ENCODE measurements around the gene FAM222B.
"Not testable (repeated sequence)": the region's sequence is repeated elsewhere in the genome, so short reads cannot be mapped to it uniquely, and the experiment has no call there.

- TF ChIP-seq EZH2 (IDR thresholded peaks at IDR 0.05); POLR2AphosphoS5 (IDR thresholded peaks at IDR 0.05; ENCODE audit: borderline replicate concordance, low read depth, low read length); FOXP2 (optimal IDR thresholded peaks at IDR 0.05; ENCODE audit: control extremely low read depth, extremely low read length, insufficient read depth): not testable (repeated sequence)
Observed at GRCh38 chr17:28794846-28795441, 47.6 kb downstream of the FAM222B start.
